T-cell (primary cell): ENCODE data around the gene RFX4. TPM values are rescaled to one million over a fixed set of nuclear protein-coding genes. Genes with fewer than 3 reads are reported as not detected.

Source experiments
- ATAC-seq, 4 experiments: fragments of 200-7000 bp in 3 of 4; fragments of 150-1000 bp in 1 of 4; cut with Tn5 transposase; replicated peaks in 1 of 4; 1 replicate in 3 of 4; 2 replicates in 1 of 4; pipeline ENCODE4 v1.10.0; 2021; ENCODE audit warnings: moderate library complexity in 3 of 4, mild to moderate bottlenecking in 2 of 4, moderate number of reproducible peaks in 1 of 4
- CTCF ChIA-PET, 2 donors: fragments of 300-600 bp; sonication (Branson Sonifier 250); formaldehyde crosslinking; loops; one replicate each; lab custom pipeline; 2022; ENCODE audit warnings: antibody characterized with exemption in 2 of 2; lab: Charles Lee
- POLR2A ChIA-PET, 2 donors: fragments of 300-600 bp; sonication (Branson Sonifier 250); formaldehyde crosslinking; loops; one replicate each; lab custom pipeline; 2022; ENCODE audit warnings: antibody characterized with exemption in 2 of 2; lab: Charles Lee
- DNase-seq, 35 experiments: peaks; one replicate each; pipeline versions ENCODE4 v3.0.0 to v3.0.0-alpha.2; 2013 to 2023
- H3K27ac ChIP-seq: one replicate; pipeline ENCODE4 v1.5.1; 2013; ENCODE audit warnings: low read length
- H3K27me3 ChIP-seq, 2 experiments: replicated peaks in 1 of 2; 1 replicate in 1 of 2; 2 replicates in 1 of 2; pipeline versions ENCODE4 v1.6.1 to v1.7.0; 2013; ENCODE audit warnings: low read length in 1 of 2, mixed read lengths in 1 of 2; ENCODE audit not compliant: control insufficient read depth in 2 of 2, insufficient read depth in 2 of 2; ENCODE audit errors: extremely low read depth in 1 of 2
- H3K36me3 ChIP-seq, 2 donors: 1 replicate in 1 of 2; 2 replicates in 1 of 2; pipeline versions ENCODE4 v1.6.1 to v1.7.0; 2013; ENCODE audit warnings: low read length in 1 of 2; ENCODE audit not compliant: control insufficient read depth in 2 of 2, insufficient read depth in 1 of 2; ENCODE audit errors: extremely low read depth in 1 of 2
- H3K4me1 ChIP-seq, 2 experiments: 1 replicate in 1 of 2; 2 replicates in 1 of 2; pipeline versions ENCODE4 v1.6.1 to v1.7.0; 2013; ENCODE audit warnings: low read length in 2 of 2, mixed read lengths in 1 of 2; ENCODE audit not compliant: insufficient read depth in 2 of 2, control insufficient read depth in 1 of 2; ENCODE audit errors: extremely low read depth in 1 of 2
- H3K4me3 ChIP-seq, 2 donors: 1 replicate in 1 of 2; 2 replicates in 1 of 2; pipeline versions ENCODE4 v1.5.1 to v1.7.0; 2013; ENCODE audit warnings: mild to moderate bottlenecking in 2 of 2, low read length in 1 of 2, moderate library complexity in 1 of 2; ENCODE audit not compliant: control insufficient read depth in 1 of 2; ENCODE audit errors: extremely low read depth in 1 of 2
- H3K9me3 ChIP-seq: 2 replicates; pipeline ENCODE4 v1.7.0; 2013
- H3K27ac Mint-ChIP-seq, 2 donors: one replicate each; pipeline ENCODE4 v1.8.0; 2020 to 2021; ENCODE audit warnings: mild to moderate bottlenecking in 2 of 2, mixed read lengths in 2 of 2
- H3K27me3 Mint-ChIP-seq, 2 donors: one replicate each; pipeline ENCODE4 v1.8.0; 2021 to 2022; ENCODE audit warnings: mixed read lengths in 2 of 2
- H3K36me3 Mint-ChIP-seq: one replicate; pipeline ENCODE4 v1.8.0; 2021; ENCODE audit warnings: mixed read lengths
- H3K4me1 Mint-ChIP-seq, 3 donors: one replicate each; pipeline ENCODE4 v1.8.0; 2020 to 2022; ENCODE audit warnings: mixed read lengths in 3 of 3, mild to moderate bottlenecking in 1 of 3
- H3K4me3 Mint-ChIP-seq, 3 donors: one replicate each; pipeline ENCODE4 v1.8.0; 2020 to 2022; ENCODE audit warnings: mild to moderate bottlenecking in 3 of 3, mixed read lengths in 3 of 3, moderate library complexity in 3 of 3
- H3K9me3 Mint-ChIP-seq, 3 donors: one replicate each; pipeline ENCODE4 v1.8.0; 2020 to 2022; ENCODE audit warnings: mixed read lengths in 3 of 3
- WGBS: methylation state at CpG from one replicate; pipeline ENCODE4 v1.1.5; 2013; ENCODE audit warnings: missing lambda C conversion rate; ENCODE audit not compliant: insufficient coverage; 5-methylcytosine and 5-hydroxymethylcytosine counted together
- total RNA-seq, 35 experiments: library from RNA in 6 of 35; stranded (reverse) in 6 of 35; fragments of 120-200 nt in 1 of 35; gene quantifications; one replicate each; pipeline versions ENCODE4 v1.2.1 to v1.2.4 and lab custom pipeline; 2013 to 2026

RFX4 gene
- total RNA-seq, 5 donors from 2014 or later (not counting 1 experiment from before 2014, with no cell fraction given): not detected

DNA sequence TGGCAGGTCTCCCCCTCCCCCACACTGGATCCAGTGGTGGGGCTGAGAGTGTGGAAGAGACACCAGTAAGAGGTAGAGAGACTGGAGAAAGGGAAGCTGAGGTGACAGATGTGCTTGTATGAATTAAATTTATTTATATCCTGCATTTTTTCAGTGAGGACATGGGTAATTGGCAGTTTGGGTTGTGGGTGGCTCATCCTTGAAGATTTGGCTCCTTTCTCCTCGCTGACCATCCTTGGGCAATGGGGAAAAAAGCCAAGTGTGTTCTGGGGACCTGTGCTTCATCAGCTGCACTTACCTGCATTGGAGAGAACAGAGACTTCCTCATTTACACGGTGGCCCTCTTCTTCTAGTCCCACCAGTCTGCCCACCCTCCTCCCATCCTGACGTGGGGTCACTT lies 86.4 kb downstream of the RFX4 start:
- H3K27me3 Mint-ChIP-seq: peaks cover 30 to 58% of the 10 kb centered on the region in 2 donors
- CTCF ChIA-PET: no interaction called here
- no peak overlapping the region for H3K27ac ChIP-seq
- POLR2A ChIA-PET: no interaction called here
- no peaks in the 10 kb centered on the region for H3K4me1 ChIP-seq
- no peaks in the 10 kb centered on the region for H3K36me3 Mint-ChIP-seq
- no peaks in the 10 kb centered on the region for H3K9me3 ChIP-seq
- no peaks in the 10 kb centered on the region for H3K36me3 ChIP-seq
- no peak for ATAC-seq
- H3K9me3 Mint-ChIP-seq: peaks cover 7 to 23% (median 8%) of the 10 kb centered on the region in 3 donors
- 10% methylated on average over 3 of the region's 3 CpGs for WGBS
- H3K27ac Mint-ChIP-seq: no peak overlapping the region
- no peak for DNase-seq
- H3K4me3 Mint-ChIP-seq: no peak overlapping the region
- H3K27me3 ChIP-seq: peaks cover 0 to 21% of the 10 kb centered on the region in 2 experiments
- no peaks in the 10 kb centered on the region for H3K4me1 Mint-ChIP-seq
- H3K4me3 ChIP-seq: no peak overlapping the region

- Histone ChIP-seq H3K4me1 (no peaks in the 10 kb centered on the region), H3K36me3 (no peaks in the 10 kb centered on the region), H3K9me3 (no peaks in the 10 kb centered on the region), H3K27ac (no peak overlapping the region), H3K27me3 (peaks cover 0 to 21% of the 10 kb centered on the region in 2 experiments), H3K4me3 (no peak overlapping the region)
- WGBS: 33% methylated on average over 1 of the region's 3 CpGs
- H3K27me3 Mint-ChIP-seq: peaks cover 37 to 61% of the 10 kb centered on the region in 2 donors
- no peak for ATAC-seq
- ChIA-PET POLR2A (no interaction called here), CTCF (no interaction called here)
- H3K9me3 Mint-ChIP-seq: peaks cover 0 to 14% (median 0%) of the 10 kb centered on the region in 3 donors
- H3K27ac Mint-ChIP-seq: no peak overlapping the region
- DNase-seq: no peak
- no peak overlapping the region for H3K4me3 Mint-ChIP-seq
- no peaks in the 10 kb centered on the region for H3K36me3 Mint-ChIP-seq
- no peaks in the 10 kb centered on the region for H3K4me1 Mint-ChIP-seq
Observed at GRCh38 chr12:106670131-106670530, 87.3 kb downstream of the RFX4 start.

- ATAC-seq (no peak), DNase-seq (no peak)
- Mint-ChIP-seq H3K9me3 (no peaks in the 10 kb centered on the region), H3K4me1 (no peaks in the 10 kb centered on the region), H3K27ac (no peak overlapping the region), H3K36me3 (no peaks in the 10 kb centered on the region), H3K4me3 (no peak overlapping the region), H3K27me3 (peaks cover 37 to 61% of the 10 kb centered on the region in 2 donors)
- Histone ChIP-seq H3K4me1 (no peaks in the 10 kb centered on the region), H3K36me3 (no peaks in the 10 kb centered on the region), H3K4me3 (no peak overlapping the region), H3K9me3 (no peaks in the 10 kb centered on the region), H3K27ac (no peak overlapping the region), H3K27me3 (peaks cover 0 to 24% of the 10 kb centered on the region in 2 experiments)
- ChIA-PET POLR2A (no interaction called here), CTCF (no interaction called here)
- WGBS: 62% methylated on average over 2 of the region's 6 CpGs
Observed at GRCh38 chr12:106671840-106672239, 89.0 kb downstream of the RFX4 start.

DNA sequence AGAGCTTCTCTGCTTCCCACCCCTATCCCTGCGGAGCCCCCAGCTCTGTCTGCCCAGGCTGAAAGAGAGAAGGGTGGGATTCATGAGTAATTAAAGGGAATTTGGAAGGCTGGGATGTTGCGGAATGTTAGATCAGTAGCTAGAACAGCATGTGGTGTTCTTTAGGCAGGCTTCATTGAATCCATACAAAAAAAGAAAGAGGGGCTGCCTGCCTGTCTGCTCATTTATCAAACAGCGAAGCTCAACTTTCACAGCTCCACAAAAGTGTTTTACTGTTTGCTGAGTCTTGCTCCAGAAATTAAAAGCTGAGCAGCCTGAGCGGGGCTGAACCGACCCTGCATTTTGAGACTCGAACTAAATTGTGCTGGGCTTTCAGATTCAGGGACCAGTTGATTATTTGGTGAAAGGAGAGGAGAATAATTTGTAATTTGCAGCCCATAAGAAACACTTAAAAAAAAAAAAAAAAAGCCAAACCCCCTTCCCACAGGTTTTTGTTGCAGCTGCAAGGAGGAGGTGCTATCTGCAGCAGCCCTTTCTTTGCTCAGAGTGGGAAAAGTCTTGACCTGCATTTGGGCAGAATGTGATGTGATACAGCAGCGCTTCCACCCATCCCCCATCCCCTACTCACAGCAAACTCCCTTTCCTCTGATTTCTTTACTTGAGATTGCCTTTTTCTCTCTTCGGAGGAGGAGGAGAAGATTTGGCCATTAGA lies 89.7 kb downstream of the RFX4 start:
- ATAC-seq: no peak
- Mint-ChIP-seq H3K27ac (no peak overlapping the region), H3K9me3 (no peaks in the 10 kb centered on the region), H3K4me1 (no peaks in the 10 kb centered on the region), H3K36me3 (no peaks in the 10 kb centered on the region), H3K4me3 (no peak overlapping the region), H3K27me3 (peaks cover 34 to 58% of the 10 kb centered on the region in 2 donors)
- no peaks in the 10 kb centered on the region for H3K36me3 ChIP-seq
- 100% methylated on average over 1 of the region's 8 CpGs for WGBS
- no peak overlapping the region for H3K4me3 ChIP-seq
- no peak for DNase-seq
- no peak overlapping the region for H3K27ac ChIP-seq
- ChIA-PET CTCF (no interaction called here), POLR2A (no interaction called here)
- peaks cover 0 to 24% of the 10 kb centered on the region in 2 experiments for H3K27me3 ChIP-seq
- H3K9me3 ChIP-seq: no peaks in the 10 kb centered on the region
- H3K4me1 ChIP-seq: no peaks in the 10 kb centered on the region

- Histone ChIP-seq H3K27me3 (peaks cover 0 to 24% of the 10 kb centered on the region in 2 experiments), H3K4me1 (no peaks in the 10 kb centered on the region), H3K4me3 (no peak overlapping the region), H3K9me3 (no peaks in the 10 kb centered on the region), H3K27ac (no peak overlapping the region), H3K36me3 (no peaks in the 10 kb centered on the region)
- 63% methylated on average over 4 of the region's 8 CpGs for WGBS
- no peak for DNase-seq
- no peaks in the 10 kb centered on the region for H3K9me3 Mint-ChIP-seq
- H3K4me1 Mint-ChIP-seq: no peaks in the 10 kb centered on the region
- POLR2A ChIA-PET: no interaction called here
- no peak for ATAC-seq
- H3K4me3 Mint-ChIP-seq: no peak overlapping the region
- CTCF ChIA-PET: no interaction called here
- no peak overlapping the region for H3K27ac Mint-ChIP-seq
- H3K27me3 Mint-ChIP-seq: peaks cover 31 to 52% of the 10 kb centered on the region in 2 donors
- no peaks in the 10 kb centered on the region for H3K36me3 Mint-ChIP-seq
Observed at GRCh38 chr12:106673141-106673540, 90.3 kb downstream of the RFX4 start.

DNA sequence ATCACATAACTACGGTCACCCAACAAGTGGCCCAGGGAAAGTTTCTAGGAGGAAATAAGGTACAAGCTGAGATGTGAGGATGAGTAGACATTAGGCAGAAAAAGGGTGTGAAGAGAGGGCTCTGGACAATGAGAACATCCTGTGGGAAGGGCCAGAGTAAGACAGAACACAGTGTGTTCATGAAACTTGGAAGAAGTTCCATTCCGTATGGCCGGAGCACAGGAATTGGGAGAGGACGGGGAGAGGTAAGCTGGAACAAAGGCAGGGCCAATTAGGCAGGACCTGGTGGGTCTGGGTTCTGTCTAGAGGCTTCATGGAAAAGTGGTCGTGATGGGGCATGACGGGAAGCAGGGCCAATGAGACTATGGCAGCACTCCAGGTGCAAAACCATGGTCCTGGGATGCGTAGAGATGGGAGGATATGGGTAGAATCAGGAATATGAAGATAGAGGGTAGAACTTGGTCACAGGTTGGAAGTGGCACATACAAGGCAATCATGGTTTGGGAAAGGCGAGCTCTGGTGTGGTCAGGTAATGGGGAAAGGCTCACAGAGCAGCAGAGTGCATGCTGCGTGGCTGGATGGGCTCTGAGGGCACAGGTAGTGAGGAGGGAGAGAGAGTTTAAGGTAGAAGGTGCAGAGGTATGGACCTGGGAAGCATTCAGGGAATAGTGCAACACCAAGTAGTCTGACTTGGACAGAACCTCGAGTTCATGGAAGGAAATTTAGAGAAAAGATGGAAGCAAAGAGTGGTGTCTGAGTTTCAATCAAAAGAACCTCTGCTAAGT lies 93.0 kb downstream of the RFX4 start:
- Histone ChIP-seq H3K36me3 (no peaks in the 10 kb centered on the region), H3K4me3 (no peak overlapping the region), H3K9me3 (no peaks in the 10 kb centered on the region), H3K27me3 (peaks cover 0 to 19% of the 10 kb centered on the region in 2 experiments), H3K27ac (no peak overlapping the region), H3K4me1 (no peaks in the 10 kb centered on the region)
- no peak overlapping the region for H3K27ac Mint-ChIP-seq
- no peaks in the 10 kb centered on the region for H3K9me3 Mint-ChIP-seq
- H3K4me3 Mint-ChIP-seq: no peak overlapping the region
- ChIA-PET CTCF (no interaction called here), POLR2A (no interaction called here)
- no peak for ATAC-seq
- H3K4me1 Mint-ChIP-seq: no peaks in the 10 kb centered on the region
- peaks cover 25 to 34% of the 10 kb centered on the region in 2 donors for H3K27me3 Mint-ChIP-seq
- WGBS: 83% methylated on average over 9 of the region's 10 CpGs
- DNase-seq: no peak
- no peaks in the 10 kb centered on the region for H3K36me3 Mint-ChIP-seq
